22Rv1 (cell line): Measurements from ENCODE around the gene PLCB1.

Experiments used
- ZFX ChIP-seq: fragments of 450-650 bp; IDR thresholded peaks from 2 replicates; pipeline ENCODE4 v1.6.1; 2017; ENCODE audit warnings: antibody characterized with exemption, borderline replicate concordance
- TF ChIP-seq, protein P1 (sequence below): fragments of 450-650 bp; IDR thresholded peaks from 2 replicates; pipeline ENCODE4 v1.5.1; 2017; ENCODE audit warnings: mild to moderate bottlenecking

DNA sequence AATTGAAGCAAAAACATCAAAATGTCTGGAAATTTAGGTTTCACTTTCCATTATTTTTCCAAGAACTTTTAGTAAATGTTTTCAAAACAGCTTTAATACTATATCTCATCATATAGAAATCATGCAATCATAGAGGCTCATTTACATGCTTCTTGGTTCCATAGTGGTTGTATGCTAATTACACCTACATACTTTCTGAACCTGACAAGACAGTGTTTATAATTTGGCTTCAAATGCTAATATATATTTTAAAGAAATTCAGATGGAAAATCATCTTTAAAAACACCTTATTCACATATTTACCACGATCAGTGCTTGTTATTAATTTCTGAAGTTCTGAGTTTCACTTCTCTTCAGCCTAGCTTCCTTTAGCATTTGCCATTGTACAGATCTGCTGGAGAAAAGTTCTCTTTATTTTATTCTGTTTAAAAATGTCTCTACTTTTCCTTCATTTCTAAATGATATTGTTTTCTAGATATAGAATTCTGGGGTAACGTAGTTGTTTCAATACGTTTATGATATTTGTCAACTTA is 89.9 kb downstream of the PLCB1 start:
- TF ChIP-seq, protein P1, sequence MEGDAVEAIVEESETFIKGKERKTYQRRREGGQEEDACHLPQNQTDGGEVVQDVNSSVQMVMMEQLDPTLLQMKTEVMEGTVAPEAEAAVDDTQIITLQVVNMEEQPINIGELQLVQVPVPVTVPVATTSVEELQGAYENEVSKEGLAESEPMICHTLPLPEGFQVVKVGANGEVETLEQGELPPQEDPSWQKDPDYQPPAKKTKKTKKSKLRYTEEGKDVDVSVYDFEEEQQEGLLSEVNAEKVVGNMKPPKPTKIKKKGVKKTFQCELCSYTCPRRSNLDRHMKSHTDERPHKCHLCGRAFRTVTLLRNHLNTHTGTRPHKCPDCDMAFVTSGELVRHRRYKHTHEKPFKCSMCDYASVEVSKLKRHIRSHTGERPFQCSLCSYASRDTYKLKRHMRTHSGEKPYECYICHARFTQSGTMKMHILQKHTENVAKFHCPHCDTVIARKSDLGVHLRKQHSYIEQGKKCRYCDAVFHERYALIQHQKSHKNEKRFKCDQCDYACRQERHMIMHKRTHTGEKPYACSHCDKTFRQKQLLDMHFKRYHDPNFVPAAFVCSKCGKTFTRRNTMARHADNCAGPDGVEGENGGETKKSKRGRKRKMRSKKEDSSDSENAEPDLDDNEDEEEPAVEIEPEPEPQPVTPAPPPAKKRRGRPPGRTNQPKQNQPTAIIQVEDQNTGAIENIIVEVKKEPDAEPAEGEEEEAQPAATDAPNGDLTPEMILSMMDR: no peak
- TF ChIP-seq ZFX: no peak
